GM19455 (cell line): ENCODE data around the gene ENTPD5.
"Not testable (repeated sequence)": the region's sequence is repeated elsewhere in the genome, so short reads cannot be mapped to it uniquely, and the experiment has no call there.

Source experiments
- ATAC-seq: cut with Tn5 transposase; IDR thresholded peaks from one replicate; pipeline ENCODE4 v1.9.1; 2021; ENCODE audit not compliant: unreplicated experiment

ENTPD5 gene

GRCh38 chr14:73944432-73945158 lies 74.5 kb downstream of the ENTPD5 start:
- ATAC-seq, result no peak

- no peak for ATAC-seq
Measured at GRCh38 chr14:73943083-73943482, 76.0 kb downstream of the ENTPD5 start.

- no peak for ATAC-seq
Measured at GRCh38 chr14:73942180-73942579, 76.9 kb downstream of the ENTPD5 start.

GRCh38 chr14:73937012-73937411 lies 82.1 kb downstream of the ENTPD5 start:
- ATAC-seq, result no peak

GRCh38 chr14:73936548-73936947 lies 82.5 kb downstream of the ENTPD5 start:
- no peak for ATAC-seq

GRCh38 chr14:73935666-73936065 lies 83.4 kb downstream of the ENTPD5 start:
- no peak for ATAC-seq

GRCh38 chr14:73924337-73924736 lies 94.8 kb downstream of the ENTPD5 start:
- ATAC-seq, result no peak

- not testable (repeated sequence) for ATAC-seq
Measured at GRCh38 chr14:73919457-73919856, 99.6 kb downstream of the ENTPD5 start.

- no peak for ATAC-seq
Measured at GRCh38 chr14:73916324-73916723, 102.8 kb downstream of the ENTPD5 start.

- no peak for ATAC-seq
Measured at GRCh38 chr14:73913256-73913655, 105.8 kb downstream of the ENTPD5 start.

- no peak for ATAC-seq
Measured at GRCh38 chr14:73909681-73910080, 109.4 kb downstream of the ENTPD5 start.
